Neural cell (in vitro differentiated cells): ENCODE data around the gene C1R.

Source experiments
- EZH2 ChIP-seq: fragments of 200-600, 300-800 bp; shearing (Covaris generic), sonication (generic); IDR thresholded peaks from 2 replicates; pipeline ENCODE4 v1.6.1; 2014; ENCODE audit warnings: antibody characterized with exemption, low read length, borderline replicate concordance, mild to moderate bottlenecking; ENCODE audit not compliant: insufficient read depth, poor library complexity, severe bottlenecking
- TAF1 ChIP-seq: IDR thresholded peaks from 2 replicates; pipeline ENCODE4 v1.6.1; 2012; ENCODE audit warnings: low read depth
- TF ChIP-seq, protein P1 (sequence below): fragments of 450-650 bp; IDR thresholded peaks from 2 replicates; pipeline ENCODE4 v1.5.1; 2014; ENCODE audit warnings: antibody characterized with exemption, mild to moderate bottlenecking, moderate library complexity; ENCODE audit not compliant: poor library complexity, severe bottlenecking

DNA sequence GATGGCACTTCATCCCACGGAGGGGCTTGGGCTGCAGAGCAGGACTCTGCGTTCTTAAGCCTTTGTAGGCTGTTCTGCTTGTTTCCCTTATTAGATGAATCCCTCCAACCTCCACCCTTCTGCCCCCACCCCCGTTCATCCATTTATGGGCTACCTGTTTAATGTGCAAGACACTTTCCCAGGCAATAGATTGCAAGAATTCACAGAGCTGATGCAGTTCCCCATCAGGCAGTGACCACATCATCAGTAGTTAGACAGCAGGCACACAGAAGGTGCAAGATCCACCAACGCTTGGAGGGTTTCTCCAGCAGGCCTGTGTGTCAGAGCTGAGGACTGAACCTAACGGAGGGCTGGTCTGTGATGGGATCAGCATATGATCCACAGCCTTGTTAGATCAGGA is 1.2 kb upstream of the C1R start:
- TF ChIP-seq TAF1 (no peak), EZH2 (no peak)
- TF ChIP-seq, protein P1, sequence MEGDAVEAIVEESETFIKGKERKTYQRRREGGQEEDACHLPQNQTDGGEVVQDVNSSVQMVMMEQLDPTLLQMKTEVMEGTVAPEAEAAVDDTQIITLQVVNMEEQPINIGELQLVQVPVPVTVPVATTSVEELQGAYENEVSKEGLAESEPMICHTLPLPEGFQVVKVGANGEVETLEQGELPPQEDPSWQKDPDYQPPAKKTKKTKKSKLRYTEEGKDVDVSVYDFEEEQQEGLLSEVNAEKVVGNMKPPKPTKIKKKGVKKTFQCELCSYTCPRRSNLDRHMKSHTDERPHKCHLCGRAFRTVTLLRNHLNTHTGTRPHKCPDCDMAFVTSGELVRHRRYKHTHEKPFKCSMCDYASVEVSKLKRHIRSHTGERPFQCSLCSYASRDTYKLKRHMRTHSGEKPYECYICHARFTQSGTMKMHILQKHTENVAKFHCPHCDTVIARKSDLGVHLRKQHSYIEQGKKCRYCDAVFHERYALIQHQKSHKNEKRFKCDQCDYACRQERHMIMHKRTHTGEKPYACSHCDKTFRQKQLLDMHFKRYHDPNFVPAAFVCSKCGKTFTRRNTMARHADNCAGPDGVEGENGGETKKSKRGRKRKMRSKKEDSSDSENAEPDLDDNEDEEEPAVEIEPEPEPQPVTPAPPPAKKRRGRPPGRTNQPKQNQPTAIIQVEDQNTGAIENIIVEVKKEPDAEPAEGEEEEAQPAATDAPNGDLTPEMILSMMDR, result no peak
